ENCODE results near the gene COX11.

GRCh38 chr17:54944796-54945195 lies 23.7 kb downstream of the COX11 start:
- TF ChIP-seq MAX (CRISPR knock-in tag; IDR thresholded peaks at IDR 0.05) = no peak
- no peak for TF ChIP-seq FOXJ3 (CRISPR knock-in tag; IDR thresholded peaks at IDR 0.05; ENCODE audit: borderline replicate concordance)
- TF ChIP-seq ZNF138 (CRISPR knock-in tag; conservative IDR thresholded peaks at IDR 0.05) = no peak
- no peak for TF ChIP-seq CREB1 (CRISPR knock-in tag; IDR thresholded peaks at IDR 0.05)
- TF ChIP-seq CTCF (IDR thresholded peaks at IDR 0.05) = no peak
- TF ChIP-seq NR3C1 (CRISPR knock-in tag; conservative IDR thresholded peaks at IDR 0.05; ENCODE audit: low read depth) = no peak
- no peak for TF ChIP-seq ATF3 (CRISPR knock-in tag; conservative IDR thresholded peaks at IDR 0.05)
- no peak for TF ChIP-seq E2F4 (CRISPR knock-in tag; IDR thresholded peaks at IDR 0.05; ENCODE audit: borderline replicate concordance, low read depth)
- no peak for TF ChIP-seq CREM (CRISPR knock-in tag; IDR thresholded peaks at IDR 0.05)
- no peak for TF ChIP-seq NR2C2 (CRISPR knock-in tag; IDR thresholded peaks at IDR 0.05)
- no peak for TF ChIP-seq TP53 (CRISPR knock-in tag; IDR thresholded peaks at IDR 0.05)
- TF ChIP-seq JUN (CRISPR knock-in tag; IDR thresholded peaks at IDR 0.05) = no peak
- TF ChIP-seq ERG (CRISPR knock-in tag; IDR thresholded peaks at IDR 0.05) = no peak
